CD4-positive, alpha-beta T cell (primary cell): ENCODE measurements around the gene IGFBP7. TPM values are rescaled to one million over a fixed set of nuclear protein-coding genes. Genes with fewer than 3 reads are reported as not detected.

Experiments used
- ATAC-seq: fragments of 200-7000 bp; cut with Tn5 transposase; one replicate; pipeline ENCODE4 v1.10.0; 2022; ENCODE audit warnings: mild to moderate bottlenecking; ENCODE audit not compliant: poor library complexity
- CTCF ChIA-PET: fragments of 350-600 bp; sonication (Branson Sonifier 250); formaldehyde crosslinking; loops from one replicate; lab custom pipeline; 2021; ENCODE audit warnings: antibody characterized with exemption, inconsistent platforms; lab: Charles Lee
- POLR2A ChIA-PET: fragments of 350-600 bp; sonication (Branson Sonifier 250); formaldehyde crosslinking; loops from one replicate; lab custom pipeline; 2021; ENCODE audit warnings: antibody characterized with exemption, inconsistent platforms; lab: Charles Lee
- DNase-seq, 14 experiments: peaks; one replicate each; pipeline ENCODE4 v3.0.0-alpha.2; 2013 to 2020; ENCODE audit warnings: mixed read lengths in 2 of 14
- H3K27ac ChIP-seq, 2 donors: one replicate each; pipeline versions ENCODE4 v1.5.1 to v1.7.0; 2013; ENCODE audit warnings: low read length in 2 of 2, low read depth in 1 of 2, mild to moderate bottlenecking in 1 of 2
- H3K27me3 ChIP-seq, 2 experiments: 1 replicate in 1 of 2; 2 replicates in 1 of 2; pipeline versions ENCODE4 v1.6.1 to v1.7.0; 2013; ENCODE audit warnings: low read length in 2 of 2, control low read depth in 1 of 2, mild to moderate bottlenecking in 1 of 2, moderate library complexity in 1 of 2; ENCODE audit not compliant: insufficient read depth in 2 of 2, control insufficient read depth in 1 of 2
- H3K36me3 ChIP-seq: one replicate; pipeline ENCODE4 v1.6.1; 2013; ENCODE audit warnings: low read length, control low read depth; ENCODE audit not compliant: insufficient read depth
- H3K4me1 ChIP-seq: one replicate; pipeline ENCODE4 v1.6.1; 2013; ENCODE audit warnings: low read length, control low read depth; ENCODE audit not compliant: insufficient read depth
- H3K4me3 ChIP-seq: one replicate; pipeline ENCODE4 v1.5.1; 2013; ENCODE audit warnings: mild to moderate bottlenecking, low read length, moderate library complexity
- H3K9me3 ChIP-seq, 2 experiments: 1 replicate in 1 of 2; 2 replicates in 1 of 2; pipeline versions ENCODE4 v1.6.1 to v1.7.0; 2013; ENCODE audit warnings: low read length in 2 of 2, mild to moderate bottlenecking in 2 of 2, control low read depth in 1 of 2, moderate library complexity in 1 of 2; ENCODE audit not compliant: control insufficient read depth in 1 of 2, insufficient read depth in 1 of 2
- H3K27ac Mint-ChIP-seq: one replicate; pipeline ENCODE4 v1.8.0; 2020; ENCODE audit warnings: mixed read lengths
- H3K27me3 Mint-ChIP-seq: one replicate; pipeline ENCODE4 v1.8.0; 2021; ENCODE audit warnings: mixed read lengths
- H3K36me3 Mint-ChIP-seq: one replicate; pipeline ENCODE4 v1.8.0; 2021; ENCODE audit warnings: low read depth, mixed read lengths
- H3K4me1 Mint-ChIP-seq: one replicate; pipeline ENCODE4 v1.8.0; 2021; ENCODE audit warnings: low read depth, mixed read lengths
- H3K4me3 Mint-ChIP-seq: one replicate; pipeline ENCODE4 v1.8.0; 2020; ENCODE audit warnings: mild to moderate bottlenecking, mixed read lengths
- H3K9me3 Mint-ChIP-seq: one replicate; pipeline ENCODE4 v1.8.0; 2020; ENCODE audit warnings: mixed read lengths
- CTCF ChIP-seq: fragments of 200-600 bp; IDR thresholded peaks from one replicate; pipeline ENCODE4 v1.8.0; 2022; ENCODE audit warnings: antibody characterized with exemption, mild to moderate bottlenecking
- intact Hi-C, 2 experiments: fragments of 100-400 bp; cut with DNase I in 1 of 2; cut with micrococcal nuclease in 1 of 2; formaldehyde crosslinking; loops; one replicate each; pipeline versions ENCODE4 v1.15.1 to v1.9.0; 2023 to 2025; cut with DNase I, micrococcal nuclease
- total RNA-seq, 174 experiments: library from RNA in 2 of 174; stranded (reverse) in 2 of 174; gene quantifications; one replicate each; pipeline ENCODE4 v1.2.3 and lab custom pipeline; 2021 to 2026

Gene IGFBP7
- total RNA-seq, 2 experiments from 2014 or later, result 0.45 TPM; not detected in 1

GRCh38 chr4:57093845-57094831, 16.0 kb downstream of the IGFBP7 start:
- Mint-ChIP-seq H3K4me3 (no peak overlapping the region), H3K4me1 (no peaks in the 10 kb centered on the region), H3K27ac (no peak overlapping the region), H3K36me3 (no peaks in the 10 kb centered on the region), H3K9me3 (no peaks in the 10 kb centered on the region), H3K27me3 (peaks cover 33% of the 10 kb centered on the region)
- H3K27me3 ChIP-seq, result peaks cover 4 to 11% of the 10 kb centered on the region in 2 experiments
- ChIA-PET CTCF (no interaction called here), POLR2A (no interaction called here)
- H3K36me3 ChIP-seq, result no peaks in the 10 kb centered on the region
- no peak overlapping the region for H3K4me3 ChIP-seq
- no peaks in the 10 kb centered on the region for H3K4me1 ChIP-seq
- intact Hi-C loops, result no loop called here
- DNase-seq (no peak), ATAC-seq (no peak)
- H3K27ac ChIP-seq, result no peak overlapping the region
- TF ChIP-seq CTCF, result no peak
- H3K9me3 ChIP-seq, result no peaks in the 10 kb centered on the region

DNA sequence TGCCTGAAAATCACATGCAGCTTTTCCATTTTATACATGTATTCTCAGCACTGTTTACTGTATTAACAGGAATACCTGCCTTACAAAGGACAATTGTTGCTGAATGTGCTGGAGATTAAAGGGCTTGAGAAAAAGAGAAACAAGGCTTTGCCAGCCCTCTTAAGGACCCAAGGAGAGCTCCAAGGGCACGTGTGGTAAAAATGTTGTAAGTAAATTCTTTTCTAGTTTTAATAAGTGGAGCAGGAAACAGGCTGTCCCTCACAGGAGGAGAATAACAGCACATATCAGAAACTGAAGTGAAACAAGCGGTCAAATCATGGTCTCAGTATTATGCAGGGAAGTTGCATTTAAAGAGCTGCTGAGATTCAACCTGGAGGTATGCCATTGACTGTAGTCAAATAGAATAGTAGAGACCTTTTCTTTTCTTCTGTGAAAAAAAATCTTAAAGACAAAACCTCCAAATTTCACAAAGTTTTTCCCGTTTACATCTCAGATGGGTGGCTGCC, 18.5 kb downstream of the IGFBP7 start:
- Histone ChIP-seq H3K27ac (no peak overlapping the region), H3K4me1 (no peaks in the 10 kb centered on the region), H3K4me3 (no peak overlapping the region), H3K27me3 (peaks cover 4 to 11% of the 10 kb centered on the region in 2 experiments), H3K9me3 (no peaks in the 10 kb centered on the region), H3K36me3 (no peaks in the 10 kb centered on the region)
- CTCF ChIA-PET, result no interaction called here
- H3K4me1 Mint-ChIP-seq, result no peaks in the 10 kb centered on the region
- POLR2A ChIA-PET, result no interaction called here
- no peak overlapping the region for H3K4me3 Mint-ChIP-seq
- H3K9me3 Mint-ChIP-seq, result no peaks in the 10 kb centered on the region
- H3K27me3 Mint-ChIP-seq, result peaks cover 42% of the 10 kb centered on the region
- ATAC-seq (no peak), DNase-seq (no peak)
- H3K36me3 Mint-ChIP-seq, result no peaks in the 10 kb centered on the region
- no peak overlapping the region for H3K27ac Mint-ChIP-seq
- intact Hi-C loops, result no loop called here
- TF ChIP-seq CTCF, result no peak

DNA sequence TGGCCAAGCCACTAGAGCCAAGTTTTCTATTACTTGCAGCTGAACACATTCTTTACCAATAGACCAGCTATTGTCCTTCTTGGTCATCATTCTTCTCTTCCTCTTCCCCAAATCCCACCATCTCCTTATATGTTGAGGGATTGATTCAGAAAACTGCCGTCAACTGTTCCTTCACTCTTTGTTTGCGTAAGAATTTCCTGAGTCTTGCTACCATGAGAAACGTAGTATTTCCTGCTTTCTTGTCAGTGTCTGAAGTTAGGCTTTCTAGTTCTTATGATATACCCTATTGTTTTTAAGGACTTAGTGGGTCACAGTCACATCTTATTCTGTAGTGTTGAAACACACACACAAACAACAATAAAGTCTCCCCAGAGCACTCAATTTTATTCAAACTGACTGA, 20.1 kb downstream of the IGFBP7 start:
- H3K9me3 ChIP-seq, result no peaks in the 10 kb centered on the region
- H3K27me3 ChIP-seq, result peaks cover 7 to 11% of the 10 kb centered on the region in 2 experiments
- Mint-ChIP-seq H3K4me3 (no peak overlapping the region), H3K27me3 (peaks cover 41% of the 10 kb centered on the region), H3K9me3 (no peaks in the 10 kb centered on the region), H3K4me1 (no peaks in the 10 kb centered on the region), H3K27ac (no peak overlapping the region), H3K36me3 (no peaks in the 10 kb centered on the region)
- ATAC-seq, result no peak
- intact Hi-C loops, result no loop called here
- ChIA-PET CTCF (no interaction called here), POLR2A (no interaction called here)
- no peak overlapping the region for H3K27ac ChIP-seq
- no peaks in the 10 kb centered on the region for H3K36me3 ChIP-seq
- DNase-seq, result no peak
- TF ChIP-seq CTCF, result no peak
- no peaks in the 10 kb centered on the region for H3K4me1 ChIP-seq
- H3K4me3 ChIP-seq, result no peak overlapping the region
